Loucy (cell line): ENCODE measurements around the gene SLC29A3.

Experiments used
- H2AFZ ChIP-seq: fragments of 200-600 bp; sonication (generic); 2 replicates; pipeline ENCODE4 v1.6.0; 2016; ENCODE audit warnings: antibody characterized with exemption, mild to moderate bottlenecking, low read length, moderate library complexity
- H3F3A ChIP-seq: fragments of 200-600 bp; 2 replicates; pipeline ENCODE4 v1.6.0; 2016; ENCODE audit warnings: antibody characterized with exemption, low read depth, mild to moderate bottlenecking
- H3K27me3 ChIP-seq: fragments of 200-600 bp; sonication (generic); 2 replicates; pipeline ENCODE4 v1.6.1; 2014; ENCODE audit warnings: low read length, mild to moderate bottlenecking; ENCODE audit not compliant: insufficient read depth, poor library complexity, severe bottlenecking
- H3K36me3 ChIP-seq: fragments of 200-600 bp; sonication (generic); 2 replicates; pipeline ENCODE4 v1.6.1; 2016; ENCODE audit warnings: low read length; ENCODE audit not compliant: insufficient read depth
- H3K4me1 ChIP-seq: fragments of 200-600 bp; sonication (generic); 2 replicates; pipeline ENCODE4 v1.5.1; 2014; ENCODE audit warnings: low read length, mild to moderate bottlenecking; ENCODE audit not compliant: insufficient read depth, poor library complexity, severe bottlenecking
- H3K4me2 ChIP-seq: fragments of 200-600 bp; sonication (generic); 2 replicates; pipeline ENCODE4 v1.6.0; 2014; ENCODE audit warnings: antibody characterized with exemption, low read length, low read depth, mild to moderate bottlenecking; ENCODE audit not compliant: poor library complexity, severe bottlenecking
- H3K4me3 ChIP-seq: fragments of 200-600 bp; sonication (generic); 2 replicates; pipeline ENCODE4 v1.5.1; 2014; ENCODE audit warnings: low read length, mild to moderate bottlenecking, mixed read lengths; ENCODE audit not compliant: poor library complexity, severe bottlenecking
- H3K79me2 ChIP-seq: fragments of 200-600 bp; sonication (generic); 2 replicates; pipeline ENCODE4 v1.6.1; 2014; ENCODE audit warnings: low read length; ENCODE audit not compliant: insufficient read depth
- H3K9ac ChIP-seq: fragments of 200-600 bp; sonication (generic); 2 replicates; pipeline ENCODE4 v1.6.0; 2014; ENCODE audit warnings: mild to moderate bottlenecking, low read depth, low read length, moderate library complexity; ENCODE audit not compliant: poor library complexity, severe bottlenecking
- H3K9me2 ChIP-seq: fragments of 200-600 bp; sonication (generic); replicated peaks from 2 replicates; pipeline ENCODE4 v1.6.1; 2016; ENCODE audit warnings: low read depth, low read length, mixed read lengths
- H3K9me3 ChIP-seq: fragments of 200-600 bp; sonication (generic); 2 replicates; pipeline ENCODE4 v1.6.1; 2014; ENCODE audit warnings: mild to moderate bottlenecking, antibody characterized with exemption, low read length, low read depth; ENCODE audit not compliant: insufficient read depth
- H4K20me1 ChIP-seq: fragments of 200-600 bp; sonication (generic); 2 replicates; pipeline ENCODE4 v1.6.0; 2014; ENCODE audit warnings: antibody characterized with exemption, low read length, mild to moderate bottlenecking; ENCODE audit not compliant: insufficient read depth, poor library complexity, severe bottlenecking
- CTCF ChIP-seq: fragments of 200-600 bp; sonication (generic); conservative IDR thresholded peaks from 2 replicates; pipeline ENCODE4 v1.5.1; 2014; ENCODE audit warnings: mild to moderate bottlenecking, antibody characterized with exemption, low read length
- EZH2phosphoT487 ChIP-seq: fragments of 200-600 bp; IDR thresholded peaks from 2 replicates; pipeline ENCODE4 v1.6.1; 2018; ENCODE audit warnings: antibody characterized with exemption, mild to moderate bottlenecking, moderate library complexity, borderline replicate concordance

The SLC29A3 gene

GRCh38 chr10:71303569-71303907 is 15.5 kb upstream of the SLC29A3 start:
- Histone ChIP-seq H3K9me2 (no peaks in the 10 kb centered on the region), H3K4me2 (no peak overlapping the region), H2AFZ (peak overlapping the region; percentile 74), H3K36me3 (no peaks in the 10 kb centered on the region), H3K4me3 (no peak overlapping the region), H3F3A (no peaks in the 10 kb centered on the region), H3K9me3 (no peaks in the 10 kb centered on the region), H3K9ac (no peak overlapping the region), H3K79me2 (no peaks in the 10 kb centered on the region), H4K20me1 (no peaks in the 10 kb centered on the region), H3K27me3 (no peaks in the 10 kb centered on the region), H3K4me1 (no peaks in the 10 kb centered on the region)
- no peak for TF ChIP-seq EZH2phosphoT487
- TF ChIP-seq CTCF: no peak

GRCh38 chr10:71304914-71305313 is 14.1 kb upstream of the SLC29A3 start:
- no peaks in the 10 kb centered on the region for H4K20me1 ChIP-seq
- no peaks in the 10 kb centered on the region for H3K9me3 ChIP-seq
- H3K9me2 ChIP-seq: no peaks in the 10 kb centered on the region
- H3K36me3 ChIP-seq: no peaks in the 10 kb centered on the region
- H3F3A ChIP-seq: no peaks in the 10 kb centered on the region
- H3K79me2 ChIP-seq: no peaks in the 10 kb centered on the region
- no peak overlapping the region for H3K9ac ChIP-seq
- no peak overlapping the region for H2AFZ ChIP-seq
- no peak for TF ChIP-seq EZH2phosphoT487
- TF ChIP-seq CTCF: no peak
- no peaks in the 10 kb centered on the region for H3K27me3 ChIP-seq
- no peak overlapping the region for H3K4me2 ChIP-seq
- no peaks in the 10 kb centered on the region for H3K4me1 ChIP-seq
- H3K4me3 ChIP-seq: no peak overlapping the region

- Histone ChIP-seq H3K79me2 (no peaks in the 10 kb centered on the region), H3K9me2 (no peaks in the 10 kb centered on the region), H2AFZ (no peak overlapping the region), H3K36me3 (no peaks in the 10 kb centered on the region), H3K4me2 (no peak overlapping the region), H3K27me3 (no peaks in the 10 kb centered on the region), H3K4me3 (no peak overlapping the region), H3K9me3 (no peaks in the 10 kb centered on the region), H4K20me1 (no peaks in the 10 kb centered on the region), H3F3A (no peaks in the 10 kb centered on the region), H3K9ac (no peak overlapping the region), H3K4me1 (no peaks in the 10 kb centered on the region)
- TF ChIP-seq EZH2phosphoT487 (no peak), CTCF (no peak)
Observed at GRCh38 chr10:71306979-71307378, 12.1 kb upstream of the SLC29A3 start.
